ENCODE results near the gene PLEKHF1.

- no peak for TF ChIP-seq TAF1 (IDR thresholded peaks at IDR 0.05; ENCODE audit: borderline replicate concordance, insufficient read depth, low read length)
- TF ChIP-seq POLR2AphosphoS5 (IDR thresholded peaks at IDR 0.05; ENCODE audit: low read depth, low read length): no peak
These were observed 14.4 kb downstream of the PLEKHF1 start for GRCh38 chr19:29679598-29680210.
